SH-SY5Y (cell line): ENCODE data around the gene PPP1R1C.

Experiments
- GATA2 ChIP-seq: IDR thresholded peaks from 2 replicates; pipeline ENCODE4 v1.6.1; 2011; ENCODE audit warnings: mild to moderate bottlenecking, low read depth, low read length
- GATA3 ChIP-seq: IDR thresholded peaks from 2 replicates; pipeline ENCODE4 v1.6.1; 2011; ENCODE audit warnings: low read depth, mild to moderate bottlenecking, low read length, moderate library complexity

DNA sequence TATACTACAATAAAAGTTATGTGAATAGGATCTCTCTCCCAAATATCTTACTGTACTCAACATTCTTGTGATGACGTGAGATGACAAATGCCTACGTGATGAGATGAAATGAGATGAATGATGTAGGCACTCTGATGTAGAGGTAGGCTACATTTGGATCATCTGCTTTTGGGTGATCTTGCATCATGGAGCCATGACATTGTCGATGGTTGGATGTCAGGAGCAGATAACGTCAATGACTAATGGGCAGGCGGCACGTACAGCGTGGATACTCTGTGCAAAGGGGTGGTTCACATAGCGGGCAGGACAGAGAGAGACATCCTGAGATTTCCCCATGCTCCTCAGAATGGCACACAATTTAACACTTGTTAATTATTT lies 40.8 kb upstream of the PPP1R1C start:
- no peak for TF ChIP-seq GATA3
- no peak for TF ChIP-seq GATA2
